Measurements from ENCODE around the gene SLX4IP. TPM values are rescaled to one million over a fixed set of nuclear protein-coding genes. Genes with fewer than 3 reads are reported as not detected.

SLX4IP gene
- total and polyA plus RNA-seq, 2 donors (not counting 3 experiments of a cell fraction or from before 2014, with no cell fraction given): 1.9 to 4.5 TPM

DNA sequence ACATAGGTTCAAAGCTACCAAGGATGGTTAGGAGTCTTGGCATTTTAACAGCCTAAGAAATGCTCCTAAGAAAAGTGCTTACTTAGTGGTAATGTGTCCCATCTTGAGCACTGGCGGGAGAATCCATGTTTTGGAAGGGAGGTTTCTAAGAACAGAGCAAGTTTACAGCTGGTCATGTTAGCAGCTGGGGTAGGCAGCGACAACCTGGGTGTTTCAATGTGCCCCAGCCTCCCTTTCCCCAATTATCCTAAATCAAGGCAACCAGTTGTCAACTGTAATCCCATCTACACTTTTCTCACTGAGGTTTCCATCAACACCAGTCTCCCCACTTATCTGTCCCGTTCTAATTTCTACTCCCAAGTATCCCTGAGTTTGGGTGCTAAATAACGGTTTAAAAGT is 240.3 kb downstream of the SLX4IP start:
- no TSS peak for BruUV-seq (replicated peaks)
- no peaks in the 10 kb centered on the region for H4K20me1 ChIP-seq (replicated peaks; ENCODE audit: control insufficient read depth, extremely low read depth, insufficient read depth, low read length)
- H3K27ac ChIP-seq (ENCODE audit: insufficient read depth, low read depth, low read length): no peak overlapping the region
- H2AFZ ChIP-seq (ENCODE audit: low read depth, low read length): no peak overlapping the region
- H3K4me2 ChIP-seq (ENCODE audit: insufficient read depth, low read length): peak overlapping the region; percentile 79
- CTCF ChIA-PET: interaction anchor here (0.6 to 6.0 kb wide), 17 partner anchors 20 to 869 kb away, joined by 3 to 55 read pairs (median 5); no protein-coding TSS in a partner anchor
- FAIRE-seq: no peak
- no peaks in the 10 kb centered on the region for H3K9me1 ChIP-seq (replicated peaks; ENCODE audit: control insufficient read depth, extremely low read depth, insufficient read depth, low read length)
- intact Hi-C loops (cut with micrococcal nuclease) (loop anchor here (2.0 kb wide), 2 partner anchors 241 to 287 kb away; partner anchors contain the start of genes MKKS and SLX4IP), dilution Hi-C loops (cut with MboI; ENCODE audit: extremely low pct_ligation_motif_present, low sequenced_read_pairs) (no loop called here)
- no peak for TF ChIP-seq POLR2A (IDR thresholded peaks at IDR 0.05; ENCODE audit: low read depth, low read length)
- no peak for TF ChIP-seq MYC (IDR thresholded peaks at IDR 0.05; ENCODE audit: low read depth, low read length)
- TF ChIP-seq, protein P1, sequence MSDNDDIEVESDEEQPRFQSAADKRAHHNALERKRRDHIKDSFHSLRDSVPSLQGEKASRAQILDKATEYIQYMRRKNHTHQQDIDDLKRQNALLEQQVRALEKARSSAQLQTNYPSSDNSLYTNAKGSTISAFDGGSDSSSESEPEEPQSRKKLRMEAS (IDR thresholded peaks at IDR 0.05; ENCODE audit: insufficient read depth, insufficient read length): no peak
- TF ChIP-seq JUN (IDR thresholded peaks at IDR 0.05; ENCODE audit: borderline replicate concordance, insufficient read depth, insufficient read length, low read depth): no peak
- no peak for TF ChIP-seq POLR2AphosphoS5 (IDR thresholded peaks at IDR 0.05; ENCODE audit: insufficient read depth, low read depth, low read length)
- no peak for TF ChIP-seq FOS (IDR thresholded peaks at IDR 0.05; ENCODE audit: borderline replicate concordance, insufficient read depth, low read length)
- TF ChIP-seq, protein P2, sequence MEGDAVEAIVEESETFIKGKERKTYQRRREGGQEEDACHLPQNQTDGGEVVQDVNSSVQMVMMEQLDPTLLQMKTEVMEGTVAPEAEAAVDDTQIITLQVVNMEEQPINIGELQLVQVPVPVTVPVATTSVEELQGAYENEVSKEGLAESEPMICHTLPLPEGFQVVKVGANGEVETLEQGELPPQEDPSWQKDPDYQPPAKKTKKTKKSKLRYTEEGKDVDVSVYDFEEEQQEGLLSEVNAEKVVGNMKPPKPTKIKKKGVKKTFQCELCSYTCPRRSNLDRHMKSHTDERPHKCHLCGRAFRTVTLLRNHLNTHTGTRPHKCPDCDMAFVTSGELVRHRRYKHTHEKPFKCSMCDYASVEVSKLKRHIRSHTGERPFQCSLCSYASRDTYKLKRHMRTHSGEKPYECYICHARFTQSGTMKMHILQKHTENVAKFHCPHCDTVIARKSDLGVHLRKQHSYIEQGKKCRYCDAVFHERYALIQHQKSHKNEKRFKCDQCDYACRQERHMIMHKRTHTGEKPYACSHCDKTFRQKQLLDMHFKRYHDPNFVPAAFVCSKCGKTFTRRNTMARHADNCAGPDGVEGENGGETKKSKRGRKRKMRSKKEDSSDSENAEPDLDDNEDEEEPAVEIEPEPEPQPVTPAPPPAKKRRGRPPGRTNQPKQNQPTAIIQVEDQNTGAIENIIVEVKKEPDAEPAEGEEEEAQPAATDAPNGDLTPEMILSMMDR (IDR thresholded peaks at IDR 0.05; ENCODE audit: extremely low read depth in 1 of 2, insufficient read depth in 1 of 2, low read depth in 1 of 2, low read length in 2 of 2): no peak
- no peak for TF ChIP-seq EZH2 (IDR thresholded peaks at IDR 0.05; ENCODE audit: borderline replicate concordance, low read depth, low read length, severe bottlenecking)
- TF ChIP-seq GATA2 (IDR thresholded peaks at IDR 0.05; ENCODE audit: insufficient read depth, insufficient read length, low read depth, low read length): no peak
- DNase-seq (ENCODE audit: low read depth, low spot score): no peak
- H3K4me1 ChIP-seq (ENCODE audit: control insufficient read depth, extremely low read depth, insufficient read depth, low read length): peaks cover 24% of the 10 kb centered on the region
- no peak overlapping the region for H3K4me3 ChIP-seq (replicated peaks in 1 of 3; ENCODE audit: insufficient read depth in 1 of 3, low read depth in 1 of 3, low read length in 3 of 3)
- H3K27me3 ChIP-seq (ENCODE audit: control insufficient read depth in 2 of 2, insufficient read depth in 2 of 2, low read length in 2 of 2): no peaks in the 10 kb centered on the region
- no peaks in the 10 kb centered on the region for H3K9me3 ChIP-seq (replicated peaks; ENCODE audit: control insufficient read depth, insufficient read depth, low read length)
- POLR2A ChIA-PET: no interaction called here
- no peak overlapping the region for H3K9ac ChIP-seq (replicated peaks; ENCODE audit: extremely low read depth, insufficient read depth, low read length)
- no peaks in the 10 kb centered on the region for H3K36me3 ChIP-seq (ENCODE audit: control insufficient read depth in 2 of 2, extremely low read depth in 1 of 2, insufficient read depth in 2 of 2, low read length in 2 of 2)
- peaks cover 27% of the 10 kb centered on the region for H3K79me2 ChIP-seq (ENCODE audit: control insufficient read depth, insufficient read depth, low read length)
